ENCODE measurements around the gene SLC19A1.

- TF ChIP-seq POLR2A (IDR thresholded peaks at IDR 0.05) = no peak
- no peak for TF ChIP-seq EP300 (IDR thresholded peaks at IDR 0.05)
Observed at GRCh38 chr21:45468971-45469272, 73.3 kb downstream of the SLC19A1 start.

Data from tibial nerve (tissue), 3 donors.